K562 (cell line): ENCODE results near the gene PRR30. TPM values are rescaled to one million over a fixed set of nuclear protein-coding genes. Genes with fewer than 3 reads are reported as not detected.

Experiments used
- BACH1 ChIP-seq: fragments of 200-800 bp; sonication (Bioruptor generic); IDR thresholded peaks from 2 replicates; pipeline ENCODE4 v1.6.1; 2016; ENCODE audit warnings: missing genetic modification characterization, missing compliant biosample characterization
- ELF1 ChIP-seq: fragments of 200-800 bp; sonication (Bioruptor generic); IDR thresholded peaks from 2 replicates; pipeline ENCODE4 v1.6.1; 2016; ENCODE audit warnings: missing genetic modification characterization, missing compliant biosample characterization
- EP300 ChIP-seq: IDR thresholded peaks from 2 replicates; pipeline ENCODE4 v1.6.1; 2012; ENCODE audit warnings: low read length, improper control_type of control experiment
- NBN ChIP-seq: fragments of 450-650 bp; IDR thresholded peaks from 2 replicates; pipeline ENCODE4 v1.6.1; 2016; ENCODE audit warnings: low read depth, mild to moderate bottlenecking
- STAT5B ChIP-seq: fragments of 250-450 bp; sonication (Bioruptor Pico); IDR thresholded peaks from 2 replicates; pipeline ENCODE4 v1.8.0; 2021; ENCODE audit warnings: mild to moderate bottlenecking, inconsistent platforms
- polyA plus RNA-seq, 8 experiments: library from polyadenylated mRNA; depleted of rRNA in 4 of 8; stranded (reverse) in 5 of 8; unstranded in 3 of 8; fragments of >200 nt; fragmentation: Nextera tagmentation in 2 of 8; fragmentation: Illumina TruSeq in 1 of 8; extraction: Ambion mirVana in 2 of 8; extraction: Trizol in 1 of 8; gene quantifications; 2 replicates each; pipeline versions ENCODE4 v1.2.1 to v1.2.3, GENCODE V29; 2011 to 2014; ENCODE audit warnings: inconsistent platforms in 1 of 8, missing spikeins in 1 of 8
- total RNA-seq, 7 experiments: library from RNA; depleted of rRNA in 6 of 7; stranded (reverse); fragments of >200 nt in 6 of 7; fragmentation: Illumina TruSeq in 2 of 7; extraction: Trizol in 2 of 7; gene quantifications; 2 replicates each; pipeline versions ENCODE4 v1.2.1 to v1.2.3, GENCODE V29; 2011 to 2021; ENCODE audit warnings: low replicate concordance in 1 of 7
- TF ChIP-seq, protein P1 (sequence below): fragments of 450-650 bp; formaldehyde crosslinking; IDR thresholded peaks from 2 replicates; pipeline ENCODE4 v1.4.0; 2020; ENCODE audit warnings: mild to moderate bottlenecking, moderate library complexity
- TF ChIP-seq, protein P2 (sequence below), 3 experiments: fragments of 200-800 bp in 1 of 3; sonication (Bioruptor generic) in 1 of 3; sonication (generic) in 1 of 3; formaldehyde crosslinking in 1 of 3; IDR thresholded peaks; 2 replicates each; pipeline versions ENCODE4 v1.6.1 to v1.8.0; 2016 to 2022; ENCODE audit warnings: mild to moderate bottlenecking in 2 of 3, missing compliant biosample characterization in 2 of 3, missing genetic modification characterization in 2 of 3, missing genetic modification reagents in 1 of 3
- TF ChIP-seq, protein P3 (sequence below): fragments of 250-450 bp; sonication (Bioruptor Pico); IDR thresholded peaks from 2 replicates; pipeline ENCODE4 v1.4.0; 2020; ENCODE audit warnings: mild to moderate bottlenecking, moderate library complexity
- TF ChIP-seq, protein P4 (sequence below): fragments of 250-450 bp; sonication (Bioruptor Pico); IDR thresholded peaks from 2 replicates; pipeline ENCODE4 v1.8.0; 2022; ENCODE audit warnings: moderate library complexity, mild to moderate bottlenecking, inconsistent platforms

Gene PRR30
- total and polyA plus RNA-seq, 9 of the 15 experiments (the other 6 are each of a cell fraction or from before 2014, with no cell fraction given) = not detected

DNA sequence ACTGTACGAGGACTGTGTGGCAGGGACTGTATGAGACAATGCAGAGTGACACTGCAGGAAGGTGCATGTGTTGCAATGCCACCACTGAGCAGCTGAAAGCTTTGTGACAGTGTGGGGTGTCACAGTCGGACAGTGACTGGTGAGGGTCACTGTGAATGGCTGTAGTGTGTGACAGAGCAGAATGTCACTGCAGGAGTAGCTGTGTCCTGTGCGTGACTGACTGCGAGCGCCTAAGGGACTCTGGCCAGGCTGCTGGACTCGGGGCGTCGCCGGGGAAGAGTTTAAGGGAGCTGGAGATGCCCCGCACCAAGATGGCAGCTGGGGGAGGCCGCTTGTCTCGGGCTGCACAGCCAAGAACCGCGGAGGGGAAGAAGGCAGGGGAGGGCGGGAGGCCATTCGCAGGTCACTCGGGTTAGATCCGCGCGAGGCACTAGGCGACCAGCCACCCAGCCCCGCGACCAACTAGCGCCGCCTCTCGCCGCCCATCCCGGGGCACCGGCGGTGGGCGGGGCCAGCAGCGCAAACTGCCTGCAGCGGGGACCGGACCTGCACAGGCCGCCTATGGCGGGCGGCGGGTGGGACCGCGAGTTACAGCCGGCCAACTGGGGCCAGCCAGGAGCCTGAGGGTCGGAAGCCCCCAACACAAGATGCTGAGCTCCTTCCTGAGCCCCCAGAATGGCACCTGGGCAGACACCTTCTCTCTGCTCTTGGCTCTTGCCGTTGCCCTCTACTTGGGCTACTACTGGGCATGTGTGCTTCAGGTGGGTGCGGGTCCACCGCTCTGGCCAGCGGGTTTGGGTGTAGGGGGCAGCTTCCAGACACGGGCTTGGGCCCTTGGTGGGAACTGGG lies 15.7 kb downstream of the PRR30 start, which contains the start of gene ABHD1 (continued):
- TF ChIP-seq, protein P1, sequence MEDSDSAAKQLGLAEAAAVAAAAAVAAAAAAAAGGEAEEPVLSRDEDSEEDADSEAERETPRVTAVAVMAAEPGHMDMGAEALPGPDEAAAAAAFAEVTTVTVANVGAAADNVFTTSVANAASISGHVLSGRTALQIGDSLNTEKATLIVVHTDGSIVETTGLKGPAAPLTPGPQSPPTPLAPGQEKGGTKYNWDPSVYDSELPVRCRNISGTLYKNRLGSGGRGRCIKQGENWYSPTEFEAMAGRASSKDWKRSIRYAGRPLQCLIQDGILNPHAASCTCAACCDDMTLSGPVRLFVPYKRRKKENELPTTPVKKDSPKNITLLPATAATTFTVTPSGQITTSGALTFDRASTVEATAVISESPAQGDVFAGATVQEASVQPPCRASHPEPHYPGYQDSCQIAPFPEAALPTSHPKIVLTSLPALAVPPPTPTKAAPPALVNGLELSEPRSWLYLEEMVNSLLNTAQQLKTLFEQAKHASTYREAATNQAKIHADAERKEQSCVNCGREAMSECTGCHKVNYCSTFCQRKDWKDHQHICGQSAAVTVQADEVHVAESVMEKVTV (CRISPR knock-in tag) = no peak
- TF ChIP-seq, protein P2, sequence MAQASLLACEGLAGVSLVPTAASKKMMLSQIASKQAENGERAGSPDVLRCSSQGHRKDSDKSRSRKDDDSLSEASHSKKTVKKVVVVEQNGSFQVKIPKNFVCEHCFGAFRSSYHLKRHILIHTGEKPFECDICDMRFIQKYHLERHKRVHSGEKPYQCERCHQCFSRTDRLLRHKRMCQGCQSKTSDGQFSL (CRISPR knock-in tag; IDR thresholded peaks at IDR 0.05) = no peak
- TF ChIP-seq, protein P2 (tag; IDR thresholded peaks at IDR 0.05) = no peak
- TF ChIP-seq EP300 (no peak), NBN (no peak), STAT5B (CRISPR knock-in tag) (no peak), ELF1 (tag) (no peak), BACH1 (tag) (no peak)
- TF ChIP-seq, protein P3, sequence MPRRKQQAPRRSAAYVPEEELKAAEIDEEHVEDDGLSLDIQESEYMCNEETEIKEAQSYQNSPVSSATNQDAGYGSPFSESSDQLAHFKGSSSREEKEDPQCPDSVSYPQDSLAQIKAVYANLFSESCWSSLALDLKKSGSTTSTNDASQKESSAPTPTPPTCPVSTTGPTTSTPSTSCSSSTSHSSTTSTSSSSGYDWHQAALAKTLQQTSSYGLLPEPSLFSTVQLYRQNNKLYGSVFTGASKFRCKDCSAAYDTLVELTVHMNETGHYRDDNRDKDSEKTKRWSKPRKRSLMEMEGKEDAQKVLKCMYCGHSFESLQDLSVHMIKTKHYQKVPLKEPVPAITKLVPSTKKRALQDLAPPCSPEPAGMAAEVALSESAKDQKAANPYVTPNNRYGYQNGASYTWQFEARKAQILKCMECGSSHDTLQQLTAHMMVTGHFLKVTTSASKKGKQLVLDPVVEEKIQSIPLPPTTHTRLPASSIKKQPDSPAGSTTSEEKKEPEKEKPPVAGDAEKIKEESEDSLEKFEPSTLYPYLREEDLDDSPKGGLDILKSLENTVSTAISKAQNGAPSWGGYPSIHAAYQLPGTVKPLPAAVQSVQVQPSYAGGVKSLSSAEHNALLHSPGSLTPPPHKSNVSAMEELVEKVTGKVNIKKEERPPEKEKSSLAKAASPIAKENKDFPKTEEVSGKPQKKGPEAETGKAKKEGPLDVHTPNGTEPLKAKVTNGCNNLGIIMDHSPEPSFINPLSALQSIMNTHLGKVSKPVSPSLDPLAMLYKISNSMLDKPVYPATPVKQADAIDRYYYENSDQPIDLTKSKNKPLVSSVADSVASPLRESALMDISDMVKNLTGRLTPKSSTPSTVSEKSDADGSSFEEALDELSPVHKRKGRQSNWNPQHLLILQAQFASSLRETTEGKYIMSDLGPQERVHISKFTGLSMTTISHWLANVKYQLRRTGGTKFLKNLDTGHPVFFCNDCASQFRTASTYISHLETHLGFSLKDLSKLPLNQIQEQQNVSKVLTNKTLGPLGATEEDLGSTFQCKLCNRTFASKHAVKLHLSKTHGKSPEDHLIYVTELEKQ (CRISPR knock-in tag) = no peak
- TF ChIP-seq, protein P4, sequence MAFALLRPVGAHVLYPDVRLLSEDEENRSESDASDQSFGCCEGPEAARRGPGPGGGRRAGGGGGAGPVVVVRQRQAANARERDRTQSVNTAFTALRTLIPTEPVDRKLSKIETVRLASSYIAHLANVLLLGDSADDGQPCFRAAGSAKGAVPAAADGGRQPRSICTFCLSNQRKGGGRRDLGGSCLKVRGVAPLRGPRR (CRISPR knock-in tag) = no peak
